Osteoblast (primary cell): ENCODE measurements around the gene MPZL1. TPM values are rescaled to one million over a fixed set of nuclear protein-coding genes. Genes with fewer than 3 reads are reported as not detected.

Source experiments
- DNase-seq: peaks from one replicate; pipeline ENCODE4 v3.0.0; 2011; ENCODE audit warnings: low spot score, mixed read lengths; ENCODE audit not compliant: insufficient read length; ENCODE audit errors: missing footprints
- H2AFZ ChIP-seq: 2 replicates; pipeline ENCODE4 v1.6.0; 2011; ENCODE audit warnings: mild to moderate bottlenecking, low read length
- H3K27ac ChIP-seq: 2 replicates; pipeline ENCODE4 v1.5.1; 2011; ENCODE audit warnings: mild to moderate bottlenecking, low read depth, low read length, moderate library complexity
- H3K27me3 ChIP-seq: 2 replicates; pipeline ENCODE4 v1.6.0; 2012; ENCODE audit warnings: mild to moderate bottlenecking, control low read depth, inconsistent platforms, low read length, moderate library complexity; ENCODE audit not compliant: insufficient read depth
- H3K36me3 ChIP-seq: 2 replicates; pipeline ENCODE4 v1.5.1; 2011; ENCODE audit warnings: mild to moderate bottlenecking, low read length, control low read depth, moderate library complexity; ENCODE audit not compliant: insufficient read depth
- H3K4me1 ChIP-seq: 2 replicates; pipeline ENCODE4 v1.5.1; 2011; ENCODE audit warnings: mild to moderate bottlenecking, low read length, control low read depth, moderate library complexity; ENCODE audit not compliant: insufficient read depth
- H3K4me2 ChIP-seq: 2 replicates; pipeline ENCODE4 v1.6.0; 2011; ENCODE audit warnings: mild to moderate bottlenecking, low read length; ENCODE audit not compliant: insufficient read depth
- H3K4me3 ChIP-seq: fragments of 200-600 bp; sonication (generic); 3 replicates; pipeline ENCODE4 v1.5.1; 2012; ENCODE audit warnings: mild to moderate bottlenecking, low read length, inconsistent platforms; ENCODE audit not compliant: insufficient read depth
- H3K79me2 ChIP-seq: 2 replicates; pipeline ENCODE4 v1.6.0; 2012; ENCODE audit warnings: mild to moderate bottlenecking, low read length, control low read depth, inconsistent platforms; ENCODE audit not compliant: insufficient read depth
- H3K9me3 ChIP-seq: 2 replicates; pipeline ENCODE4 v1.5.1; 2011; ENCODE audit warnings: low read depth, low read length, control low read depth
- H4K20me1 ChIP-seq: 2 replicates; pipeline ENCODE4 v1.6.0; 2012; ENCODE audit warnings: mild to moderate bottlenecking, low read length, control low read depth; ENCODE audit not compliant: insufficient read depth
- CTCF ChIP-seq: IDR thresholded peaks from 2 replicates; pipeline ENCODE4 v1.5.1; 2011; ENCODE audit warnings: mild to moderate bottlenecking, low read depth, low read length, moderate library complexity; ENCODE audit errors: extremely low read depth
- total RNA-seq: library from RNA; depleted of rRNA; stranded (reverse); fragments of >200 nt; gene quantifications from 2 replicates; pipeline ENCODE4 v1.2.3, GENCODE V29; 2012

MPZL1 gene
- total RNA-seq, 1 donor = 189 TPM

GRCh38 chr1:167808104-167808503 is 86.3 kb downstream of the MPZL1 start:
- Histone ChIP-seq H3K4me3 (no peak overlapping the region), H4K20me1 (no peaks in the 10 kb centered on the region), H3K27me3 (no peaks in the 10 kb centered on the region), H3K4me2 (no peak overlapping the region), H3K36me3 (no peaks in the 10 kb centered on the region), H2AFZ (no peak overlapping the region), H3K4me1 (peaks cover 22% of the 10 kb centered on the region), H3K79me2 (no peaks in the 10 kb centered on the region), H3K9me3 (no peaks in the 10 kb centered on the region), H3K27ac (no peak overlapping the region)
- TF ChIP-seq CTCF = no peak
- no peak for DNase-seq

GRCh38 chr1:167808690-167809089 is 86.9 kb downstream of the MPZL1 start:
- H3K9me3 ChIP-seq = no peaks in the 10 kb centered on the region
- no peak overlapping the region for H3K4me3 ChIP-seq
- H3K4me1 ChIP-seq = peaks cover 19% of the 10 kb centered on the region
- TF ChIP-seq CTCF = no peak
- H3K36me3 ChIP-seq = no peaks in the 10 kb centered on the region
- no peak for DNase-seq
- no peak overlapping the region for H3K27ac ChIP-seq
- no peaks in the 10 kb centered on the region for H3K27me3 ChIP-seq
- no peaks in the 10 kb centered on the region for H4K20me1 ChIP-seq
- no peak overlapping the region for H2AFZ ChIP-seq
- H3K4me2 ChIP-seq = no peak overlapping the region
- H3K79me2 ChIP-seq = no peaks in the 10 kb centered on the region

GRCh38 chr1:167812972-167813371 is 91.2 kb downstream of the MPZL1 start:
- peaks cover 1% of the 10 kb centered on the region for H3K4me1 ChIP-seq
- no peaks in the 10 kb centered on the region for H3K36me3 ChIP-seq
- no peaks in the 10 kb centered on the region for H3K79me2 ChIP-seq
- TF ChIP-seq CTCF = no peak
- no peaks in the 10 kb centered on the region for H4K20me1 ChIP-seq
- no peaks in the 10 kb centered on the region for H3K27me3 ChIP-seq
- H2AFZ ChIP-seq = no peak overlapping the region
- no peak overlapping the region for H3K27ac ChIP-seq
- H3K4me2 ChIP-seq = no peak overlapping the region
- no peaks in the 10 kb centered on the region for H3K9me3 ChIP-seq
- DNase-seq = no peak
- no peak overlapping the region for H3K4me3 ChIP-seq

GRCh38 chr1:167815650-167816049 is 93.9 kb downstream of the MPZL1 start:
- H3K27ac ChIP-seq = no peak overlapping the region
- no peak for TF ChIP-seq CTCF
- no peak overlapping the region for H3K4me2 ChIP-seq

More at GRCh38 chr1:167815650-167816049, 93.9 kb downstream of the MPZL1 start:
- no peaks in the 10 kb centered on the region for H3K79me2 ChIP-seq
- DNase-seq = no peak
- H2AFZ ChIP-seq = no peak overlapping the region
- H4K20me1 ChIP-seq = no peaks in the 10 kb centered on the region
- H3K4me1 ChIP-seq = peaks cover 6% of the 10 kb centered on the region
- no peaks in the 10 kb centered on the region for H3K27me3 ChIP-seq
- H3K4me3 ChIP-seq = no peak overlapping the region
- H3K36me3 ChIP-seq = no peaks in the 10 kb centered on the region
- H3K9me3 ChIP-seq = no peaks in the 10 kb centered on the region
